Measurements from ENCODE around the gene PCAT7.
"Not testable (repeated sequence)": the region's sequence is repeated elsewhere in the genome, so short reads cannot be mapped to it uniquely, and the experiment has no call there.

The PCAT7 gene

GRCh38 chr9:94557376-94557775 lies 2.5 kb downstream of the PCAT7 start:
- Histone ChIP-seq H2AFZ (ENCODE audit: low read length) (no peak overlapping the region), H3K36me3 (replicated peaks; ENCODE audit: insufficient read depth, low read length) (no peaks in the 10 kb centered on the region), H3F3A (ENCODE audit: insufficient read depth, low read length) (no peaks in the 10 kb centered on the region), H4K20me1 (ENCODE audit: insufficient read depth, low read length) (no peaks in the 10 kb centered on the region), H3K9ac (ENCODE audit: low read length) (no peak overlapping the region), H3K79me2 (ENCODE audit: low read length) (no peaks in the 10 kb centered on the region), H3K4me3 (ENCODE audit: low read length) (no peak overlapping the region), H3K4me1 (ENCODE audit: low read length) (no peaks in the 10 kb centered on the region), H3K4me2 (ENCODE audit: low read depth, low read length) (no peak overlapping the region), H3K27me3 (replicated peaks; ENCODE audit: insufficient read depth, low read length) (peaks cover 12% of the 10 kb centered on the region; the same call in 1 of the 2 replicates), H3K9me2 (replicated peaks; ENCODE audit: insufficient read depth, low read length) (no peaks in the 10 kb centered on the region), H3K9me3 (replicated peaks; ENCODE audit: insufficient read depth, low read length) (no peaks in the 10 kb centered on the region), H3K27ac (ENCODE audit: low read length) (no peak overlapping the region)
- DNase-seq: no peak
- no peak for TF ChIP-seq EZH2 (optimal IDR thresholded peaks at IDR 0.05; ENCODE audit: low read depth, low read length)
- no peak for TF ChIP-seq CTCF (IDR thresholded peaks at IDR 0.05; ENCODE audit: low read length)
- TF ChIP-seq EZH2phosphoT487 (IDR thresholded peaks at IDR 0.05; ENCODE audit: low read length): no peak

- no peak overlapping the region for H3K4me3 ChIP-seq (ENCODE audit: low read length)
- H3K4me2 ChIP-seq (ENCODE audit: low read depth, low read length): no peak overlapping the region
- no peaks in the 10 kb centered on the region for H4K20me1 ChIP-seq (ENCODE audit: insufficient read depth, low read length)
- no peak overlapping the region for H2AFZ ChIP-seq (ENCODE audit: low read length)
- no peak overlapping the region for H3K9ac ChIP-seq (ENCODE audit: low read length)
- DNase-seq: no peak
- TF ChIP-seq CTCF (IDR thresholded peaks at IDR 0.05; ENCODE audit: low read length) (no peak), EZH2phosphoT487 (IDR thresholded peaks at IDR 0.05; ENCODE audit: low read length) (no peak)
- no peaks in the 10 kb centered on the region for H3K79me2 ChIP-seq (ENCODE audit: low read length)
- no peaks in the 10 kb centered on the region for H3K9me2 ChIP-seq (replicated peaks; ENCODE audit: insufficient read depth, low read length)
- H3K27ac ChIP-seq (ENCODE audit: low read length): no peak overlapping the region
- H3K27me3 ChIP-seq (replicated peaks; ENCODE audit: insufficient read depth, low read length): peaks cover 9% of the 10 kb centered on the region; the same call in 1 of the 2 replicates
- H3K9me3 ChIP-seq (replicated peaks; ENCODE audit: insufficient read depth, low read length): no peaks in the 10 kb centered on the region
- no peaks in the 10 kb centered on the region for H3K36me3 ChIP-seq (replicated peaks; ENCODE audit: insufficient read depth, low read length)
- no peaks in the 10 kb centered on the region for H3F3A ChIP-seq (ENCODE audit: insufficient read depth, low read length)
- no peaks in the 10 kb centered on the region for H3K4me1 ChIP-seq (ENCODE audit: low read length)
These were observed 5.4 kb downstream of the PCAT7 start for GRCh38 chr9:94560237-94560636.

GRCh38 chr9:94563548-94563947 lies 8.7 kb downstream of the PCAT7 start:
- DNase-seq: no peak
- Histone ChIP-seq H3K36me3 (replicated peaks; ENCODE audit: insufficient read depth, low read length) (no peaks in the 10 kb centered on the region), H4K20me1 (ENCODE audit: insufficient read depth, low read length) (no peaks in the 10 kb centered on the region), H3K9me2 (replicated peaks; ENCODE audit: insufficient read depth, low read length) (no peaks in the 10 kb centered on the region), H3K27me3 (replicated peaks; ENCODE audit: insufficient read depth, low read length) (no peaks in the 10 kb centered on the region), H3F3A (ENCODE audit: insufficient read depth, low read length) (no peaks in the 10 kb centered on the region), H3K4me2 (ENCODE audit: low read depth, low read length) (no peak overlapping the region), H3K9me3 (replicated peaks; ENCODE audit: insufficient read depth, low read length) (no peaks in the 10 kb centered on the region), H2AFZ (ENCODE audit: low read length) (no peak overlapping the region), H3K4me1 (ENCODE audit: low read length) (no peaks in the 10 kb centered on the region), H3K27ac (ENCODE audit: low read length) (no peak overlapping the region), H3K4me3 (ENCODE audit: low read length) (no peak overlapping the region), H3K79me2 (ENCODE audit: low read length) (no peaks in the 10 kb centered on the region), H3K9ac (ENCODE audit: low read length) (no peak overlapping the region)
- TF ChIP-seq EZH2 (optimal IDR thresholded peaks at IDR 0.05; ENCODE audit: low read depth, low read length) (no peak), CTCF (IDR thresholded peaks at IDR 0.05; ENCODE audit: low read length) (no peak), EZH2phosphoT487 (IDR thresholded peaks at IDR 0.05; ENCODE audit: low read length) (no peak)

- not testable (repeated sequence) for H3K79me2 ChIP-seq (ENCODE audit: low read length); H3K4me2 ChIP-seq (ENCODE audit: low read depth, low read length); H3K27me3 ChIP-seq (replicated peaks; ENCODE audit: insufficient read depth, low read length); H3K4me1 ChIP-seq (ENCODE audit: low read length); H3F3A ChIP-seq (ENCODE audit: insufficient read depth, low read length); H4K20me1 ChIP-seq (ENCODE audit: insufficient read depth, low read length); H3K9me3 ChIP-seq (replicated peaks; ENCODE audit: insufficient read depth, low read length); H3K9me2 ChIP-seq (replicated peaks; ENCODE audit: insufficient read depth, low read length); H3K4me3 ChIP-seq (ENCODE audit: low read length); H3K36me3 ChIP-seq (replicated peaks; ENCODE audit: insufficient read depth, low read length); DNase-seq; H3K9ac ChIP-seq (ENCODE audit: low read length); H2AFZ ChIP-seq (ENCODE audit: low read length); H3K27ac ChIP-seq (ENCODE audit: low read length)
These were observed 9.4 kb downstream of the PCAT7 start for GRCh38 chr9:94564279-94564678.

Data from MM.1S (cell line).